ENCODE measurements around the gene PSKH1. TPM values are rescaled to one million over a fixed set of nuclear protein-coding genes. Genes with fewer than 3 reads are reported as not detected.

The PSKH1 gene
- total and polyA plus RNA-seq, 4 donors, result 8.3 to 23.8 (median 13.8) TPM

DNA sequence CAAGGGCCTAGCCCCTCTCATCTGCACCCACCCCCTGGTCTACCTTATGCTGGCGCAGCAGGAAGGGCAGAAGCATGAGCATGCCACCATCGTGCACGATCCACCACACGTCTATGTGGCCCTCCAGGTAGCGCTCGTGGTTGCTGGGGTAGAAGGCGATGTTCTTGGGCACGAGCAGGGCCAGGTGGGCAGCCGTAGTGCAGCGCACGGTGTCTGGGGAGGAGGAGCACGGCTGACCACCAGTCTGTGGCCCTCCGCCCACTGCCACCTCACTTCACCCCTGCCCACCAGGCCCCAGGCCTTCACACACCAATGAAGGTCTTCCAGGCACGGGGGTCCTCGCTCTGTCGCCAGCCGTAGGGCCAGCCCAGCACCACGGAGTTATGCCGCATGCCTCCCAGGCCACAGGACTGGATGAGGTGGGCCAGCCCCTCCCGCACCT is 53.1 kb downstream of the PSKH1 start:
- Histone ChIP-seq H3K4me1 (ENCODE audit: control insufficient read depth in 4 of 4, insufficient read depth in 4 of 4, low read length in 3 of 4) (peaks cover 9 to 40% (median 26%) of the 10 kb centered on the region in 4 donors), H3K36me3 (ENCODE audit: control insufficient read depth in 4 of 4, insufficient read depth in 3 of 4, low read depth in 1 of 4, low read length in 3 of 4) (peaks cover 12 to 56% (median 23%) of the 10 kb centered on the region in 4 donors), H3K27me3 (ENCODE audit: control insufficient read depth in 4 of 4, insufficient read depth in 4 of 4, low read length in 3 of 4) (no peaks in the 10 kb centered on the region), H3K27ac (ENCODE audit: low read depth in 1 of 2, low read length in 2 of 2) (no peak overlapping the region), H3K4me3 (ENCODE audit: low read depth in 1 of 3, low read length in 3 of 3) (no peak overlapping the region), H3K9me3 (ENCODE audit: control insufficient read depth in 4 of 4, low read length in 3 of 4) (no peaks in the 10 kb centered on the region), H3K9ac (ENCODE audit: low read depth in 1 of 2, low read length in 2 of 2) (no peak overlapping the region)
- 98% methylated on average over 20 of the region's 20 CpGs for WGBS
- DNase-seq (ENCODE audit: low spot score), result no peak
- TF ChIP-seq HNF4G (IDR thresholded peaks at IDR 0.05), result no peak
- TF ChIP-seq, protein P1, sequence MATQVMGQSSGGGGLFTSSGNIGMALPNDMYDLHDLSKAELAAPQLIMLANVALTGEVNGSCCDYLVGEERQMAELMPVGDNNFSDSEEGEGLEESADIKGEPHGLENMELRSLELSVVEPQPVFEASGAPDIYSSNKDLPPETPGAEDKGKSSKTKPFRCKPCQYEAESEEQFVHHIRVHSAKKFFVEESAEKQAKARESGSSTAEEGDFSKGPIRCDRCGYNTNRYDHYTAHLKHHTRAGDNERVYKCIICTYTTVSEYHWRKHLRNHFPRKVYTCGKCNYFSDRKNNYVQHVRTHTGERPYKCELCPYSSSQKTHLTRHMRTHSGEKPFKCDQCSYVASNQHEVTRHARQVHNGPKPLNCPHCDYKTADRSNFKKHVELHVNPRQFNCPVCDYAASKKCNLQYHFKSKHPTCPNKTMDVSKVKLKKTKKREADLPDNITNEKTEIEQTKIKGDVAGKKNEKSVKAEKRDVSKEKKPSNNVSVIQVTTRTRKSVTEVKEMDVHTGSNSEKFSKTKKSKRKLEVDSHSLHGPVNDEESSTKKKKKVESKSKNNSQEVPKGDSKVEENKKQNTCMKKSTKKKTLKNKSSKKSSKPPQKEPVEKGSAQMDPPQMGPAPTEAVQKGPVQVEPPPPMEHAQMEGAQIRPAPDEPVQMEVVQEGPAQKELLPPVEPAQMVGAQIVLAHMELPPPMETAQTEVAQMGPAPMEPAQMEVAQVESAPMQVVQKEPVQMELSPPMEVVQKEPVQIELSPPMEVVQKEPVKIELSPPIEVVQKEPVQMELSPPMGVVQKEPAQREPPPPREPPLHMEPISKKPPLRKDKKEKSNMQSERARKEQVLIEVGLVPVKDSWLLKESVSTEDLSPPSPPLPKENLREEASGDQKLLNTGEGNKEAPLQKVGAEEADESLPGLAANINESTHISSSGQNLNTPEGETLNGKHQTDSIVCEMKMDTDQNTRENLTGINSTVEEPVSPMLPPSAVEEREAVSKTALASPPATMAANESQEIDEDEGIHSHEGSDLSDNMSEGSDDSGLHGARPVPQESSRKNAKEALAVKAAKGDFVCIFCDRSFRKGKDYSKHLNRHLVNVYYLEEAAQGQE (IDR thresholded peaks at IDR 0.05), result no peak
- TF ChIP-seq CTCF (IDR thresholded peaks at IDR 0.05; ENCODE audit: low read depth, low read length, missing input control), result no peak
- no peak for TF ChIP-seq JUND (IDR thresholded peaks at IDR 0.05)
- no peak for TF ChIP-seq SP1 (IDR thresholded peaks at IDR 0.05)
- TF ChIP-seq FOXA1 (IDR thresholded peaks at IDR 0.05), result no peak
- no peak for TF ChIP-seq RAD21 (IDR thresholded peaks at IDR 0.05)
- TF ChIP-seq ZBTB33 (IDR thresholded peaks at IDR 0.05), result no peak
- no peak for TF ChIP-seq NR2F2 (IDR thresholded peaks at IDR 0.05)
- no peak for TF ChIP-seq TAF1 (conservative IDR thresholded peaks at IDR 0.05)
- no peak for TF ChIP-seq YY1 (IDR thresholded peaks at IDR 0.05)
- no peak for TF ChIP-seq RXRA (IDR thresholded peaks at IDR 0.05)
- TF ChIP-seq EGR1 (IDR thresholded peaks at IDR 0.05; ENCODE audit: low read depth in 2 of 2), result no peak
- no peak for TF ChIP-seq GABPA (IDR thresholded peaks at IDR 0.05 in 1 of 2, conservative IDR thresholded peaks at IDR 0.05 in 1 of 2)
- no peak for TF ChIP-seq FOXA2 (IDR thresholded peaks at IDR 0.05)
- TF ChIP-seq ATF3 (IDR thresholded peaks at IDR 0.05), result no peak
- TF ChIP-seq, protein P2, sequence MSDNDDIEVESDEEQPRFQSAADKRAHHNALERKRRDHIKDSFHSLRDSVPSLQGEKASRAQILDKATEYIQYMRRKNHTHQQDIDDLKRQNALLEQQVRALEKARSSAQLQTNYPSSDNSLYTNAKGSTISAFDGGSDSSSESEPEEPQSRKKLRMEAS (IDR thresholded peaks at IDR 0.05), result no peak

Data from liver (tissue), 9 donors.